NCI-H187 (cell line): Measurements from ENCODE around the gene RUFY4.

Experiments
- DNase-seq, 2 experiments: peaks; one replicate each; lab custom pipeline; 2025; lab: John Stamatoyannopoulos, UW

Gene RUFY4

DNA sequence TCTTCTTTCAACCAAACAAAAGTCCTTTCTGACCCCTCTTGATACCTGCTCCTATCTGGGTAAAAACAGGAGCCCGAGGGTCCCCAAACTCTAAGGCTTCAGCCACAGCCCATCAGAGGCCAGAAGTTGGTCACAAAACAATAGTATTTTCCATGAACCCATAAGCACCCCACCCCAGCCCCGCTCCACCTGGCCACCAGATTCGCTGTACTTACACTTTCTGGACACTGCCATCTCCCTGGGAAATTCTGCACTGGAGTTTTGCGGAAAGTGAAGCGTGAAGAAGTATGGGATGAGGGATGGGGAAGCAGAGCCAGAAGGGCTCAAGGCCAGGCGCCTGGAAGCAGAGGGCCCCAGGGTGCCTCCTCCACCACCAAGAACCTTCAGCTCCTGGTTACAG is 5.2 kb upstream of the RUFY4 start:
- no peak for DNase-seq

GRCh38 chr2:218065239-218066006 is 3.6 kb upstream of the RUFY4 start:
- no peak for DNase-seq

- no peak for DNase-seq
Observed at GRCh38 chr2:218066926-218067515, 2.0 kb upstream of the RUFY4 start.

DNA sequence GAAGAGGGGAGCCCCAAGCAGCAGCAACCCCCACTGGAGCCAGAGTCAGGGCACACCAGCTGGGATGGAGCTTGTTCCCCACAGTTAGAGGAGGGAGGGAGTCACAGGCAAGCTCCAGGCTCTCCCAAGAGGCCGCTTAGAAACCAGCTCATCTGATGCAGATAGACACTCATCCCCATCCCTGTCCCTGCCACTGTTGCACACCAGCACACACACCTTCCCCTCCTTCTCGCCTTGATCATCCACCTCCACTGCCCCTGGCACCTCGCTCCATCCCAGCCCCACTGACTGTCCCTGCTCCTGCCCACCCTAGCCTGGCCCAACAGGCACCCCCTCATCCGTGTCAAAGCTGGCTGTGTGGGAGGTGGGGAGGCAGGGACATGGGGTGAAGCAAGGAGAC is 1.5 kb upstream of the RUFY4 start:
- no peak for DNase-seq

GRCh38 chr2:218069606-218070300 is 700 bp downstream of the RUFY4 start:
- no peak for DNase-seq

GRCh38 chr2:218070587-218070986 is 1.5 kb downstream of the RUFY4 start:
- DNase-seq, result no peak

GRCh38 chr2:218071218-218071937 is 2.3 kb downstream of the RUFY4 start:
- DNase-seq, result no peak

- no peak for DNase-seq
Observed at GRCh38 chr2:218072002-218072401, 2.9 kb downstream of the RUFY4 start.

DNA sequence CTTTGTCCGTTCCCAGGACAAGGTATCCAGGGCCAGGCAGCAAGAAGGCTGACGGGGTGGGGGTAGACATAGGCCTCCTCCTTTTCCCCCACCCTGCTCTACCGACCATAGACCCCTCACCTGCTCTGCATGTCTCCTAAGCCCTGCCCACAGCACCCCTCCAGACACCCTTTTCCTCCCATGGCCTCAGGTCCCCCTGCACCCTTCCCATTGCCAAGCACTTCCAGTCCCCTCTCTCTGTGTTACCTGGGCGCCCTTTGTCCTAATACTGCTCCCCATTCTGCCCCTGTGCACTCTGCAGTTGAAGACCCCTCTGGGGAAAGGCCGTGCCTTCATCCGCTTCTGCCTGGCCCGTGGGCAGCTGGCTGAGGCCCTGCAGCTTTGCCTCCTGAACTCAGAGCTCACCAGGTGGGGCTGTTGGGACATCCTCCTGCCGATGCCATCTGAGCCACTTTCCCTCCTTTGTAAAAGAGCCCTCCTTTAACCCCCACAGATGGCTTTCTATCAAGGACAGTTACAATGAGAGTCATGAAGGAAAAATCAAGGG is 3.5 kb downstream of the RUFY4 start:
- no peak for DNase-seq

DNA sequence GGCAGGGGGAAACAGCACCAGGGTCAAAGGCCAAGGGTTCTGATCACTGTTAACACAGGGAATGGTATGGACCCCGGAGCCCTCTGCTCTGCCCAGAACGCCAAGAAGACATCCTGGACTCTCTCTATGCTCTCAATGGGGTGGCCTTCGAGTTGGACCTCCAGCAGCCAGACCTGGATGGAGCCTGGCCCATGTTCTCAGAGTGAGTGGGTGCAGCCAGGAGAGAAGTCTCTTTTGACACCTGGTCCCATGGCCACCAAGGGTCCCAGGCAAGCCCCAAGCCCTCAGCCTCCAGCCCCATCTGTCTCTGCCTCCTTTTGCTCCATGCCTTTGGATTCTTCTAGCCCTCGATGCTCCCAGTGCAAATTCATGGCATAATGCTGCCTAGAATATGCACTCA is 4.1 kb downstream of the RUFY4 start:
- DNase-seq, result no peak

GRCh38 chr2:218074031-218074430 is 5.0 kb downstream of the RUFY4 start:
- DNase-seq, result no peak

DNA sequence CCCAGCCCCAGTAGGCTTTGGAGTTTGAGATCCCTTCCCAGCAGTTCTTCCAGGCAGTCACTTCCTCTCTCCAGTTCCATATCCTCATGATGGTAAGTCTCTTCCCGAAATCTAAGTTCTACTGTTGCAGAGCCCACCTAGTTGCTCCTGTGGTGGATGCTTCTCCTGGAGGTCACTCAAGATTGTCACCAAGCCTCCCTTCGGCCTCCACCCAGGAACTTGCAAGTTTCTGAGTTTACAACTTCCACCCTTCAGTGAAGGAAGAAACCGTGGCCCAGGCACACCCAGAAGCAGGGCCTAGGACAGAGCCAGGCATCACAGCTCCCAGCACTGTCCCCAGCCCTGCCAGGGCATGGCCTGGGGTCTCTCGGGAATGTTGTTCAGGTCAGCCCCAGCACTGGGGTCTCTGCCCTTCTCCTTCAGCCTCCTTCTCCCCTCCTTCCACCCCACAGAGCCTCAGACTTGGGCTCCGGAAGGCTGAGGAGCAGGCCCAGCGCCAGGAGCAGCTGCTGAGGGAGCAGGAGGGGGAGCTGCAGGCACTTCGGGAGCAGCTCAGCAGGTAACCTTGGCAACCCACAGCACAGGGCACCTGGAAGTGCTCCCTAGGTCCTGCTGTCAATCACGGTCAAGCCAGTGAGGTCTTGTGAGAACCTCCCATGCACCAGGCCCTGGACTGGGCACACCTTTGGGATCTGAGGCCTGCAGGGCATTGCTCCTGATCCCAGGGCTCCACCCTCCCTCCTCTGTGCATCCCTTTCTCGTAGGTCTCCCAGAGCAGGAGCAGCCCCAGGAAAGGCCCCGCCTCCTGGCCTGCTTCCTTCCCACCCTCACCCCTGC is 7.1 kb downstream of the RUFY4 start:
- no peak for DNase-seq

DNA sequence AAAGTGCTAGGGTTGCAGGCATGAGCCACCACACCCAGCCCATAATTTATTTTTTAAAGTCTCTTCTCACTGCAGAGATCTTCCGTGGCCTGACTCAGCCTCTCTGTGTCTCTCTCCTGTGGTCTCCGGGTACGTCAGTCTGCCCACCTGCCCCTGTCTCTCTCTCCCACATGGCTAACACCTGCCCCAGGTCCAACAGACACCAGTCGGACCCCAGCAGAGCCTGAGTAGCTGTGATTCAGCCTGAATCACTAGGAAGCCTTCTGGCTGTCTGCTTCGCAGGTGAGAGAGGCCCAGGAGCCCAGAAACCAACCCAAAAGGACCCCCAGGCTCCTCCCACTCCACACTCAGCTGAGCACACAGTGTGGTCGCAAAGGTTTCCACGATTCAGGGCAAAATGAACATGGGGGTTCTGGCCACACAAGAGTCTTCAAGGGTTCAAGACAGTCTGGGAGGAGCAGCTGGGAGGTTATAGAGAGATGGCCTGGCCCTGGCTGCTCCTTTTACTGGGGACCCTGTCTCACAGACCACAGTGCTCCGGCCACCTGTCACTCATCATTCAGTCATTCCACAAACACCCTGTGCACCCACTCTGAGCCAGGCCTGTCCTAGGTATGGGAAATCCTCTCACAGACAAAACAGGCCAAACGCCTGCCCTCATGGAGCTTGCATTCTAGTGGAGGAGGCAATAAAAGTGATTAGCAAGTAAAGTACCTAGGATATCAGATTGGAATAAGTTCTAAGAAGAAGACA is 8.6 kb downstream of the RUFY4 start:
- DNase-seq, result no peak

- no peak for DNase-seq
Observed at GRCh38 chr2:218079943-218080913, 11.2 kb downstream of the RUFY4 start.

- no peak for DNase-seq
Observed at GRCh38 chr2:218081063-218081462, 12.0 kb downstream of the RUFY4 start.

DNA sequence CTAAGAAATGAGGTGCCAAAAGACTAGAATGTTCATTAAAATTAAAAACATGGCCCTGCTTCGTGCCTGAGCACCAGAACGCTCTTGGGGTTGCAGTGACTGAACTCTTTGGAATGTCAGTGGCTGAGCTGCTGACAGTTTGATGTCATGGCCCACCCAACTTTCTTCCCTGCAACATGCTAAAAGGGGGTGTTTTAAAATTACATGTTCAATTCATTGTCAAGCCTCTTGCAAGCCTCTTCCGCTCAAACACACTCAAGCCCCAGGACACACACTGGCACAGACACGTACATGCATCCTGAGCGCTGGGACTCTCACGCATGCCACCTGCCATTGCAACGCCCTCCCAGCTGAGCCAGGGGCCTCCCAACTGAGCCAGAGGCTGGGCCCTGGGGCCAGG is 12.6 kb downstream of the RUFY4 start:
- no peak for DNase-seq

- DNase-seq, result no peak
Observed at GRCh38 chr2:218082586-218083351, 13.7 kb downstream of the RUFY4 start.

- DNase-seq, result no peak
Observed at GRCh38 chr2:218083352-218083676, 14.3 kb downstream of the RUFY4 start.

GRCh38 chr2:218086478-218086877 is 17.4 kb downstream of the RUFY4 start:
- no peak for DNase-seq
